ENCODE results near the gene KATNA1.

KATNA1 gene

DNA sequence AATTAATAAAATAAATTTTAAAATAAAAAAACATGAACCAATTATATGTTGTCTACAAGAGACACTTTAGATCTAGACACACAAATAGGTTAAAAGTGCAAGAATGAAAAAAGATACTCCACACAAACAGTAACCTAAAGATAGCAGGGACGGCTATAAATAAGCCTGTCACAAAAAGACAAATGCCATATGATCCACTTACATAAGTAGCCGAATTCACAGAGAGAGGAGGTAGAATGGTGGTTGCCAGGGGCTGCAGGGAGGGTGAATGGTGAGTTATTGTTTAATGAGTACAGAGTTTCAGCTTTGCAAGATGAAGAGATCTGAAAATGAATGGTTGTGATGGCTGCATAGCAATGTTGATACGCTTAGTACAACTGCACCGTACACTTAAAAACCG is 32.7 kb downstream of the KATNA1 start:
- DNase-seq, result no peak
- H3K27ac ChIP-seq (ENCODE audit: low read length, poor library complexity, severe bottlenecking), result no peak overlapping the region
- WGBS, result 88% methylated on average over 1 of the region's 5 CpGs

DNA sequence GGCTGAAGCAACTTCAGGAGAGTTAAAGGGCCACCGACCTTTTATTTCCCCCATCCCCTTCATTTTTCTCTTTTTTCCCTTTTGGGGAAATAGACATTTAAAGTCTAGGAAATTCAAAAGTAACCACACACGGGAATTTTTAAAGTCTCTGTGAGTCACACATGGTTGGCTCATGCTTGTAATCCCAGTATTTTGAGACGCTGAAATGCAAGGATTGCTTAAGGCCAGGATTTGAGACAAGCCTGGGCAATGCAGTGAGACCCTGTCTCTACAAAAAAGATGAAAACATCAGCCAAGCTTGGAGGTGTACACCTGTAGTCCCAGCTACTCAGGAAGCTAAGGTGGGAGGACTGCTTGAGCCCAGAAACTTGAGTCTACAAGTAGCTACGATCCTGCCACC is 34.2 kb downstream of the KATNA1 start:
- Histone ChIP-seq H4K91ac (ENCODE audit: low read length) (no peak overlapping the region), H3K18ac (ENCODE audit: low read depth in 1 of 2, low read length in 2 of 2) (no peak overlapping the region), H3K27me3 (ENCODE audit: control insufficient read depth in 1 of 2, insufficient read depth in 1 of 2, low read length in 2 of 2) (no peaks in the 10 kb centered on the region), H3K14ac (ENCODE audit: low read length in 2 of 2) (no peak overlapping the region), H3K27ac (ENCODE audit: low read length, poor library complexity, severe bottlenecking) (no peak overlapping the region), H2BK12ac (ENCODE audit: low read length in 2 of 2) (no peak overlapping the region), H3K4ac (ENCODE audit: low read depth in 1 of 2, low read length in 2 of 2) (no peak overlapping the region), H3K23ac (ENCODE audit: low read length in 2 of 2) (no peak overlapping the region), H2AFZ (ENCODE audit: low read depth, low read length) (no peak overlapping the region), H2BK120ac (ENCODE audit: low read depth, low read length) (no peak overlapping the region), H3K4me3 (ENCODE audit: insufficient read depth in 1 of 2, low read depth in 1 of 2, low read length in 2 of 2) (no peak overlapping the region), H2BK5ac (ENCODE audit: low read depth, low read length, poor library complexity, severe bottlenecking) (no peak overlapping the region), H3K9me3 (ENCODE audit: control insufficient read depth, low read length) (no peaks in the 10 kb centered on the region), H4K8ac (ENCODE audit: low read length) (no peak overlapping the region), H2BK15ac (ENCODE audit: low read depth, poor library complexity, severe bottlenecking) (no peak overlapping the region), H2AK5ac (ENCODE audit: low read length, severe bottlenecking) (no peak overlapping the region), H3K9ac (ENCODE audit: low read length) (no peak overlapping the region), H3K4me1 (ENCODE audit: control insufficient read depth, insufficient read depth, low read depth, low read length) (no peaks in the 10 kb centered on the region), H3K79me1 (replicated peaks; ENCODE audit: low read length, poor library complexity, severe bottlenecking) (peaks cover 20% of the 10 kb centered on the region), H3K36me3 (ENCODE audit: control insufficient read depth in 1 of 2, insufficient read depth in 2 of 2, low read depth in 1 of 2, low read length in 2 of 2) (peaks cover 3 to 18% of the 10 kb centered on the region in 2 experiments), H3K4me2 (ENCODE audit: low read length, poor library complexity, severe bottlenecking) (no peak overlapping the region)
- DNase-seq, result no peak
- WGBS, result 87% methylated on average over 2 of the region's 4 CpGs

More for the DNA sequence above, 32.7 kb downstream of the KATNA1 start:
- no peak overlapping the region for H2BK15ac ChIP-seq (ENCODE audit: low read depth, poor library complexity, severe bottlenecking)
- no peaks in the 10 kb centered on the region for H3K27me3 ChIP-seq (ENCODE audit: control insufficient read depth in 1 of 2, insufficient read depth in 1 of 2, low read length in 2 of 2)
- no peak overlapping the region for H3K4me2 ChIP-seq (ENCODE audit: low read length, poor library complexity, severe bottlenecking)
- H4K8ac ChIP-seq (ENCODE audit: low read length), result no peak overlapping the region
- no peak overlapping the region for H2BK12ac ChIP-seq (ENCODE audit: low read length in 2 of 2)
- no peak overlapping the region for H3K14ac ChIP-seq (ENCODE audit: low read length in 2 of 2)
- peaks cover 17% of the 10 kb centered on the region for H3K79me1 ChIP-seq (replicated peaks; ENCODE audit: low read length, poor library complexity, severe bottlenecking)
- H3K9me3 ChIP-seq (ENCODE audit: control insufficient read depth, low read length), result no peaks in the 10 kb centered on the region
- H3K4me1 ChIP-seq (ENCODE audit: control insufficient read depth, insufficient read depth, low read depth, low read length), result no peaks in the 10 kb centered on the region
- no peak overlapping the region for H4K91ac ChIP-seq (ENCODE audit: low read length)
- H3K18ac ChIP-seq (ENCODE audit: low read depth in 1 of 2, low read length in 2 of 2), result no peak overlapping the region
- H2AFZ ChIP-seq (ENCODE audit: low read depth, low read length), result no peak overlapping the region
- no peak overlapping the region for H3K9ac ChIP-seq (ENCODE audit: low read length)
- H2BK5ac ChIP-seq (ENCODE audit: low read depth, low read length, poor library complexity, severe bottlenecking), result no peak overlapping the region
- peaks cover 4 to 26% of the 10 kb centered on the region in 2 experiments for H3K36me3 ChIP-seq (ENCODE audit: control insufficient read depth in 1 of 2, insufficient read depth in 2 of 2, low read depth in 1 of 2, low read length in 2 of 2)
- H3K4me3 ChIP-seq (ENCODE audit: insufficient read depth in 1 of 2, low read depth in 1 of 2, low read length in 2 of 2), result no peak overlapping the region
- H3K23ac ChIP-seq (ENCODE audit: low read length in 2 of 2), result no peak overlapping the region
- H2AK5ac ChIP-seq (ENCODE audit: low read length, severe bottlenecking), result no peak overlapping the region
- no peak overlapping the region for H2BK120ac ChIP-seq (ENCODE audit: low read depth, low read length)
- H3K4ac ChIP-seq (ENCODE audit: low read depth in 1 of 2, low read length in 2 of 2), result no peak overlapping the region

DNA sequence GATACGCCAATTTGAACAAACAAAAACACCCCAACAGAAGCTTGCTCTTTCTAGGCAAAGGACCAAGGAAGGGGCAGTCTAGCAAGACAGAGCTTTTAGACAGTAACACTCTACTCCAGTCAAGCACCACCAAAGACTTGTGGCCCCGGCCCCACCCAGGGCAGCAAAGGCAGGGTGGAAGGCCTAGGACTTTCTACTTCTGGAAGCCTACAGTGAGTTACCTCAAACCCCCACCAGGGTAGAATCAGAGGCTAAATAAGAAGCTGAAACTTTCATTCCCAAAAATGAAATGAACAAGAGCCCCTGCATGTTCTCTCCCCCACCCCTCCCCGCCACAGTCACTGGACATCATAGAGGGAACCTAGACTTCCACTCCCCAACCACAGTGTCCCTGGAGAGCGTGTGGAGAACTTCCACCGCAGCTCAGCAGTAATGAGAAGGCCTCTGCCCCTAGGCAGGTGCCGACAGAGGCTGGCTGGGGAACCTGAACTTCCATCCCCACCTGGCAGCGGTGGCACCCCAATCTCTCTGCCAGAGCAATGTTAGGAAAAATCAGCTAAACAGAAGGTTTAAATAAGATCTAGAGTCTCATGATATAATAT is 40.0 kb downstream of the KATNA1 start:
- no peak overlapping the region for H3K27ac ChIP-seq (ENCODE audit: low read length, poor library complexity, severe bottlenecking)
- DNase-seq, result no peak
- peaks cover 6% of the 10 kb centered on the region for H3K4me1 ChIP-seq (ENCODE audit: control insufficient read depth, insufficient read depth, low read depth, low read length)
- H3K9ac ChIP-seq (ENCODE audit: low read length), result no peak overlapping the region
- no peaks in the 10 kb centered on the region for H3K27me3 ChIP-seq (ENCODE audit: control insufficient read depth in 1 of 2, insufficient read depth in 1 of 2, low read length in 2 of 2)
- 96% methylated on average over 5 of the region's 7 CpGs for WGBS
- H3K23ac ChIP-seq (ENCODE audit: low read length in 2 of 2), result no peak overlapping the region
- no peak overlapping the region for H2BK12ac ChIP-seq (ENCODE audit: low read length in 2 of 2)
- H3K79me1 ChIP-seq (replicated peaks; ENCODE audit: low read length, poor library complexity, severe bottlenecking), result peaks cover 24% of the 10 kb centered on the region
- no peak overlapping the region for H3K14ac ChIP-seq (ENCODE audit: low read length in 2 of 2)
- H3K18ac ChIP-seq (ENCODE audit: low read depth in 1 of 2, low read length in 2 of 2), result no peak overlapping the region
- no peak overlapping the region for H4K91ac ChIP-seq (ENCODE audit: low read length)
- H2AK5ac ChIP-seq (ENCODE audit: low read length, severe bottlenecking), result peak overlapping the region; percentile 54
- no peak overlapping the region for H4K8ac ChIP-seq (ENCODE audit: low read length)
- no peak overlapping the region for H3K4me2 ChIP-seq (ENCODE audit: low read length, poor library complexity, severe bottlenecking)
- H2BK15ac ChIP-seq (ENCODE audit: low read depth, poor library complexity, severe bottlenecking), result no peak overlapping the region
- H3K4ac ChIP-seq (ENCODE audit: low read depth in 1 of 2, low read length in 2 of 2), result no peak overlapping the region
- H3K9me3 ChIP-seq (ENCODE audit: control insufficient read depth, low read length), result no peaks in the 10 kb centered on the region
- no peak overlapping the region for H2BK120ac ChIP-seq (ENCODE audit: low read depth, low read length)
- no peak overlapping the region for H2BK5ac ChIP-seq (ENCODE audit: low read depth, low read length, poor library complexity, severe bottlenecking)
- no peak overlapping the region for H3K4me3 ChIP-seq (ENCODE audit: insufficient read depth in 1 of 2, low read depth in 1 of 2, low read length in 2 of 2)
- H2AFZ ChIP-seq (ENCODE audit: low read depth, low read length), result no peak overlapping the region
- peaks cover 4 to 14% of the 10 kb centered on the region in 2 experiments for H3K36me3 ChIP-seq (ENCODE audit: control insufficient read depth in 1 of 2, insufficient read depth in 2 of 2, low read depth in 1 of 2, low read length in 2 of 2)

DNA sequence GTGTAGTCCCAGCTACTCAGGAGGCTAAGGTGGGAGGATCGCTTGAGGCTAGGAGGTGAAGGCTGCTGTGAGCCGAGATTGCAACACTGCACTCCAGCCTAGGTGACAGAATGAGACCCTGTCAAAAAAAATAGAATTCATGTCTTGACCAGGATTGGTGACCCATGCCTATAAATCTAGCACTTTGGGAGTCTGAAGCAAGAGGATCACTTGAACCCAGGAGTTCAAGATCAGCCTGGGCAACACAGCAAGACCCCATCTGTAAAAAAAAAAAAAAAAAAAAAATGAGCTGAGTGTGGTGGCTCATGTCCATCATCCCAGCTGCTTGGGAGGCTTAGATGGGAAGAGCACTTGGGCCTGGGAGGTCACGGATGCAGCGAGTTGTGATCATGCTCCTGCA is 48.0 kb downstream of the KATNA1 start:
- Histone ChIP-seq H2BK120ac (ENCODE audit: low read depth, low read length) (no peak overlapping the region), H2AK5ac (ENCODE audit: low read length, severe bottlenecking) (no peak overlapping the region), H3K4me2 (ENCODE audit: low read length, poor library complexity, severe bottlenecking) (no peak overlapping the region), H3K9ac (ENCODE audit: low read length) (no peak overlapping the region), H3K4me1 (ENCODE audit: control insufficient read depth, insufficient read depth, low read depth, low read length) (no peaks in the 10 kb centered on the region), H2BK12ac (ENCODE audit: low read length in 2 of 2) (no peak overlapping the region), H3K27me3 (ENCODE audit: control insufficient read depth in 1 of 2, insufficient read depth in 1 of 2, low read length in 2 of 2) (no peaks in the 10 kb centered on the region), H3K18ac (ENCODE audit: low read depth in 1 of 2, low read length in 2 of 2) (no peak overlapping the region), H2BK5ac (ENCODE audit: low read depth, low read length, poor library complexity, severe bottlenecking) (no peak overlapping the region), H4K91ac (ENCODE audit: low read length) (no peak overlapping the region), H3K36me3 (ENCODE audit: control insufficient read depth in 1 of 2, insufficient read depth in 2 of 2, low read depth in 1 of 2, low read length in 2 of 2) (peaks cover 23 to 68% of the 10 kb centered on the region in 2 experiments), H3K9me3 (ENCODE audit: control insufficient read depth, low read length) (no peaks in the 10 kb centered on the region), H3K4ac (ENCODE audit: low read depth in 1 of 2, low read length in 2 of 2) (no peak overlapping the region), H3K79me1 (replicated peaks; ENCODE audit: low read length, poor library complexity, severe bottlenecking) (peaks cover 14% of the 10 kb centered on the region), H2AFZ (ENCODE audit: low read depth, low read length) (no peak overlapping the region), H3K14ac (ENCODE audit: low read length in 2 of 2) (no peak overlapping the region), H2BK15ac (ENCODE audit: low read depth, poor library complexity, severe bottlenecking) (no peak overlapping the region), H4K8ac (ENCODE audit: low read length) (no peak overlapping the region), H3K23ac (ENCODE audit: low read length in 2 of 2) (no peak overlapping the region), H3K27ac (ENCODE audit: low read length, poor library complexity, severe bottlenecking) (no peak overlapping the region), H3K4me3 (ENCODE audit: insufficient read depth in 1 of 2, low read depth in 1 of 2, low read length in 2 of 2) (no peak overlapping the region)
- no peak for DNase-seq
- WGBS, result 100% methylated on average over 4 of the region's 4 CpGs

Measured in mesenchymal stem cell (in vitro differentiated cells and primary cell).